ENCODE measurements around the gene GPC6.

The GPC6 gene

GRCh38 chr13:93872786-93873347 is 646.3 kb downstream of the GPC6 start:
- DNase-seq: no peak

- no peak for DNase-seq
Observed at GRCh38 chr13:93875547-93875946, 648.9 kb downstream of the GPC6 start.

GRCh38 chr13:93876236-93876635 is 649.6 kb downstream of the GPC6 start:
- DNase-seq: no peak

GRCh38 chr13:93878675-93879074 is 652.1 kb downstream of the GPC6 start:
- DNase-seq: no peak

- DNase-seq: no peak
Observed at GRCh38 chr13:93881411-93881810, 654.8 kb downstream of the GPC6 start.

GRCh38 chr13:93882086-93882651 is 655.6 kb downstream of the GPC6 start:
- DNase-seq: no peak

- no peak for DNase-seq
Observed at GRCh38 chr13:93889430-93889951, 662.9 kb downstream of the GPC6 start.

- DNase-seq: no peak
Observed at GRCh38 chr13:93899981-93900380, 673.4 kb downstream of the GPC6 start.

- DNase-seq: no peak
Observed at GRCh38 chr13:93900731-93901130, 674.1 kb downstream of the GPC6 start.

GRCh38 chr13:93903909-93904308 is 677.3 kb downstream of the GPC6 start:
- DNase-seq: no peak

GRCh38 chr13:93915269-93915809 is 688.7 kb downstream of the GPC6 start:
- no peak for DNase-seq

GRCh38 chr13:93922063-93922855 is 695.7 kb downstream of the GPC6 start:
- DNase-seq: no peak

GRCh38 chr13:93925990-93926389 is 699.4 kb downstream of the GPC6 start:
- peak; percentile 27 for DNase-seq

- DNase-seq: peak; percentile 15
Observed at GRCh38 chr13:93926425-93926824, 699.8 kb downstream of the GPC6 start.

GRCh38 chr13:93927431-93927830 is 700.8 kb downstream of the GPC6 start:
- no peak for DNase-seq

GRCh38 chr13:93932901-93933300 is 706.3 kb downstream of the GPC6 start:
- no peak for DNase-seq

GRCh38 chr13:93936901-93937300 is 710.3 kb downstream of the GPC6 start:
- no peak for DNase-seq

- no peak for DNase-seq
Observed at GRCh38 chr13:93941444-93941843, 714.8 kb downstream of the GPC6 start.

GRCh38 chr13:93942016-93942415 is 715.4 kb downstream of the GPC6 start:
- DNase-seq: no peak

GRCh38 chr13:93945621-93946020 is 719.0 kb downstream of the GPC6 start:
- DNase-seq: no peak

GRCh38 chr13:93946994-93947393 is 720.4 kb downstream of the GPC6 start:
- DNase-seq: no peak

GRCh38 chr13:93947651-93948050 is 721.0 kb downstream of the GPC6 start:
- DNase-seq: no peak

GRCh38 chr13:93948162-93948922 is 721.7 kb downstream of the GPC6 start:
- DNase-seq: no peak
